ENCODE measurements around the gene ABO.

- TF ChIP-seq POLR2A (IDR thresholded peaks at IDR 0.05; ENCODE audit: borderline replicate concordance, extremely low read depth, insufficient read depth, insufficient read length) (no peak), EZH2phosphoT487 (IDR thresholded peaks at IDR 0.05; ENCODE audit: borderline replicate concordance) (no peak), CTCF (IDR thresholded peaks at IDR 0.05 in 2 of 3, conservative IDR thresholded peaks at IDR 0.05 in 1 of 3; ENCODE audit: borderline replicate concordance in 1 of 3, insufficient read depth in 1 of 3, low read depth in 2 of 3, low read length in 2 of 3) (no peak), POLR2AphosphoS5 (IDR thresholded peaks at IDR 0.05; ENCODE audit: low read depth, low read length) (no peak), ZFX (IDR thresholded peaks at IDR 0.05) (no peak), EZH2 (IDR thresholded peaks at IDR 0.05) (no peak)
These were observed 44.9 kb downstream of the ABO start for GRCh38 chr9:133230093-133230492.

All from HCT116 (cell line).